ENCODE data around the gene PNKD. TPM values are rescaled to one million over a fixed set of nuclear protein-coding genes. Genes with fewer than 3 reads are reported as not detected.

Gene PNKD
- total RNA-seq, 2 donors from 2014 or later: 103 to 145 TPM

GRCh38 chr2:218327451-218328210 is 57.3 kb downstream of the PNKD start:
- Histone ChIP-seq H3K9me3 (no peaks in the 10 kb centered on the region), H3K4me1 (replicated peaks) (peaks cover 8% of the 10 kb centered on the region), H3K4me3 (no peak overlapping the region), H3K27ac (peak overlapping the region in 1 of 2 donors; percentile 51), H3K27me3 (replicated peaks; ENCODE audit: insufficient read depth) (no peaks in the 10 kb centered on the region), H3K36me3 (no peaks in the 10 kb centered on the region)
- DNase-seq (ENCODE audit: low spot score): no peak
- WGBS: 87% methylated on average over 11 of the region's 11 CpGs
- TF ChIP-seq CTCF (IDR thresholded peaks at IDR 0.05): no peak
- intact Hi-C loops (cut with DNase I): no loop called here

GRCh38 chr2:218328294-218328693 is 58.0 kb downstream of the PNKD start:
- Histone ChIP-seq H3K4me3 (no peak overlapping the region), H3K27me3 (replicated peaks; ENCODE audit: insufficient read depth) (no peaks in the 10 kb centered on the region), H3K4me1 (replicated peaks) (peaks cover 7% of the 10 kb centered on the region), H3K36me3 (no peaks in the 10 kb centered on the region), H3K27ac (peak overlapping the region in 1 of 2 donors; percentile 11), H3K9me3 (no peaks in the 10 kb centered on the region)
- DNase-seq (ENCODE audit: low spot score): no peak
- WGBS: 98% methylated on average over 2 of the region's 2 CpGs
- intact Hi-C loops (cut with DNase I): no loop called here
- TF ChIP-seq CTCF (IDR thresholded peaks at IDR 0.05): no peak
- TF ChIP-seq POLR2A (IDR thresholded peaks at IDR 0.05): no peak
- TF ChIP-seq POLR2AphosphoS5 (IDR thresholded peaks at IDR 0.05): no peak

- Histone ChIP-seq H3K9me3 (no peaks in the 10 kb centered on the region), H3K27me3 (replicated peaks; ENCODE audit: insufficient read depth) (no peaks in the 10 kb centered on the region), H3K36me3 (no peaks in the 10 kb centered on the region), H3K27ac (peak overlapping the region; percentile 39 to 55), H3K4me3 (no peak overlapping the region), H3K4me1 (replicated peaks) (peaks cover 7% of the 10 kb centered on the region)
- no peak for DNase-seq (ENCODE audit: low spot score)
- TF ChIP-seq CTCF (IDR thresholded peaks at IDR 0.05): no peak
- no peak for TF ChIP-seq POLR2A (IDR thresholded peaks at IDR 0.05)
- TF ChIP-seq POLR2AphosphoS5 (IDR thresholded peaks at IDR 0.05): no peak
- 86% methylated on average over 18 of the region's 18 CpGs for WGBS
- intact Hi-C loops (cut with DNase I): no loop called here
These were observed 58.9 kb downstream of the PNKD start for GRCh38 chr2:218329027-218329825.

GRCh38 chr2:218329826-218330593 is 59.7 kb downstream of the PNKD start:
- TF ChIP-seq POLR2A (IDR thresholded peaks at IDR 0.05) (no peak), POLR2AphosphoS5 (IDR thresholded peaks at IDR 0.05) (no peak)
- Histone ChIP-seq H3K9me3 (no peaks in the 10 kb centered on the region), H3K4me3 (no peak overlapping the region), H3K36me3 (no peaks in the 10 kb centered on the region), H3K27me3 (replicated peaks; ENCODE audit: insufficient read depth) (no peaks in the 10 kb centered on the region), H3K4me1 (replicated peaks) (peaks cover 7% of the 10 kb centered on the region), H3K27ac (peak overlapping the region in 1 of 2 donors; percentile 55)
- intact Hi-C loops (cut with DNase I): no loop called here
- no peak for DNase-seq (ENCODE audit: low spot score)
- 64% methylated on average over 8 of the region's 8 CpGs for WGBS

- 85% methylated on average over 8 of the region's 8 CpGs for WGBS
These were observed 61.4 kb downstream of the PNKD start for GRCh38 chr2:218331745-218332144.

More at GRCh38 chr2:218331745-218332144, 61.4 kb downstream of the PNKD start:
- Histone ChIP-seq H3K36me3 (no peaks in the 10 kb centered on the region), H3K27me3 (replicated peaks; ENCODE audit: insufficient read depth) (no peaks in the 10 kb centered on the region), H3K9me3 (no peaks in the 10 kb centered on the region), H3K27ac (peak overlapping the region in 1 of 2 donors; percentile 35), H3K4me1 (replicated peaks) (peaks cover 3% of the 10 kb centered on the region), H3K4me3 (no peak overlapping the region)
- intact Hi-C loops (cut with DNase I): no loop called here
- DNase-seq (ENCODE audit: low spot score): no peak
- TF ChIP-seq POLR2A (IDR thresholded peaks at IDR 0.05) (no peak), POLR2AphosphoS5 (IDR thresholded peaks at IDR 0.05) (no peak)
